Skeletal muscle tissue (tissue), 4 donors: ENCODE data around the gene PIAS2. TPM values are rescaled to one million over a fixed set of nuclear protein-coding genes. Genes with fewer than 3 reads are reported as not detected.

ENCODE experiments used
- H3K27ac ChIP-seq: one replicate; pipeline ENCODE4 v1.7.0; 2013; ENCODE audit warnings: mild to moderate bottlenecking, low read depth, low read length, inconsistent platforms
- H3K27me3 ChIP-seq, 3 donors: one replicate each; pipeline ENCODE4 v1.7.0; 2013; ENCODE audit warnings: low read length in 3 of 3; ENCODE audit not compliant: control insufficient read depth in 3 of 3, insufficient read depth in 3 of 3
- H3K36me3 ChIP-seq, 3 donors: one replicate each; pipeline ENCODE4 v1.7.0; 2013; ENCODE audit warnings: low read length in 3 of 3; ENCODE audit not compliant: control insufficient read depth in 3 of 3, insufficient read depth in 3 of 3
- H3K4me1 ChIP-seq, 3 donors: one replicate each; pipeline ENCODE4 v1.7.0; 2013; ENCODE audit warnings: low read length in 3 of 3, mild to moderate bottlenecking in 3 of 3; ENCODE audit not compliant: control insufficient read depth in 3 of 3, insufficient read depth in 3 of 3
- H3K4me3 ChIP-seq, 3 donors: one replicate each; pipeline ENCODE4 v1.7.0; 2013; ENCODE audit warnings: low read length in 3 of 3
- H3K9ac ChIP-seq, 3 donors: one replicate each; pipeline ENCODE4 v1.7.0; 2013; ENCODE audit warnings: low read length in 3 of 3, mild to moderate bottlenecking in 3 of 3, moderate library complexity in 2 of 3, low read depth in 1 of 3
- H3K9me3 ChIP-seq, 3 donors: one replicate each; pipeline ENCODE4 v1.7.0; 2013; ENCODE audit warnings: low read length in 3 of 3; ENCODE audit not compliant: control insufficient read depth in 3 of 3
- total RNA-seq: library from RNA; depleted of rRNA; stranded (reverse); fragments of >200 nt; gene quantifications from one replicate; pipeline ENCODE4 v1.2.3, GENCODE V29; 2014
- donor health status: Osteomylitis.

Gene PIAS2
- total RNA-seq, 1 donor from 2014 or later: 35.5 TPM

DNA sequence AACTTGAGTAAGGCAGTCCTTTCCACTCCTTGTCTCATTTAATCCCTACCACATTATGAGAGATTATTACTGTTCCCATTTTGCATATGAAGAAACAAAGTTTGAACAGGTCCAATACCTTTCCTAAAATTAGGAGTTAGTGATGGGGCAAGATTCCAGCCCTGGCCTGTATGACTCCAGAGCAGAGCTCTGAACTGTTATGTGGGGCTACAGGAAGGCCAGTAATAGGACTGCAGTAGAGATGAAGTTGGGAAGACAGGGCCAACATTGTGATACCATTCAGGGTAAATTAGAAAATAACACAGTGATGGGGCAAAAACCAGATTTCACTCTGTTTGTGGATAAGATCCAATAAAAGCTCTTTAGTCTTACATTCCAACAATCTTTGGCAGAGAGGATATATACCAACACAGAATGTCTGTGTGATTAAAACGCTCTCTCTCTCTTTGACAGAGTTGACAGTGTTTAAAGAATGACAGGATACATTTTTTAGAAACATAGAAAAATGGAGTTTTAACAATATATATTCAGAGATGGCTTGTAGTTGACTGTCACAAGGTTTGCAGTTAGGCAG lies 22.8 kb upstream of the PIAS2 start:
- Histone ChIP-seq H3K27ac (peak overlapping the region; percentile 89), H3K36me3 (no peaks in the 10 kb centered on the region), H3K4me1 (peaks cover 12 to 19% (median 16%) of the 10 kb centered on the region in 3 donors), H3K9ac (peak overlapping the region in 2 of 3 donors; percentile 28 to 39), H3K27me3 (no peaks in the 10 kb centered on the region), H3K4me3 (no peak overlapping the region), H3K9me3 (no peaks in the 10 kb centered on the region)

DNA sequence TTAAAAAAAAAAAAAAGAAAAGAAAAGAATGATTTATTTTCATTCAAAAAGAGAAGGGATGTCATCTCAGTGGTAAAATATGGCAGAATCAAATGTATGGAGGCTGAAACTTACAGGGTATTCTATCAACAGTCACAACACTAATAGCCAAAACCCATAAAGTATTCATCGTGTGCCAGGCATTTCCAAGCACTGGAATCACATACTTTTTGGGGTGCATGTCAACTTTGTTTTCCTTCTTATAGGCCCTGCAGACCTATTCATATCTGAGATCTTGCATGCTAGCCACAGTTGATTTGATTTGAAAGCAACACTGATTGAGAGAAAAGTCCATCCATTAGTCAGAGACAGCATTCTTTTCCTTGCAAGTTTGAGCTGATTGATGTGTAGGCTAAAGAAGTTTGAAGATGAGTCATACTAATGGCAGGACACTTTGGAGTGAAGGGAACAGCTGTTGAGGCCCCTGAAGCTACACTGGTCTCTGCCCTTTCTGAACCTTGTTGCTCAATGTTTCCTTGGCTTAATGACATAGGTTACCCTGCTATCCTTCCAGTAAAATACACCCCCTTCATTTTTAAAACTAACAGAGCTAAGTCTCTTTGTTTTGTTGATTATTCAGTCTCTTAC lies 22.1 kb upstream of the PIAS2 start:
- Histone ChIP-seq H3K27me3 (no peaks in the 10 kb centered on the region), H3K9ac (peak overlapping the region in 2 of 3 donors; percentile 28 to 39), H3K27ac (peak overlapping the region; percentile 89), H3K36me3 (no peaks in the 10 kb centered on the region), H3K4me1 (peaks cover 12 to 19% (median 16%) of the 10 kb centered on the region in 3 donors), H3K4me3 (no peak overlapping the region), H3K9me3 (no peaks in the 10 kb centered on the region)

DNA sequence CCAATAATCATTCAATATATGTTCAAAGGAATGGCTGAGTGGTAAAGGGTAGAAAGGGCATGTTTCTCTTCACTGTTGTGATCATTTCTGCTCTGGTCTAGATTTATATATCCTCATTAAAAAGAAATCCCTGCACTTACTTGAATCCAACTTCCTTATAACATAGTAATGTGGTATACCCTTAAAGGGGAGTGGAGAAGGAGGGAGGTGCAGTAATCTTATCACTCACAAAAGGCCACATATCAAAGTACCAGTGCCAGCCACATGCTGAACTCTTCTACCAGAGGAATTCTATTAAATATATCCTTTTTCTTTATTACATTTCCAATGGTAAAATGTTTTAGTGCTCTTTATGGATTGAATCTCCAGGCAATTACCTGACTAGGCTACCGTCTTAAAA lies 3.3 kb upstream of the PIAS2 start:
- Histone ChIP-seq H3K4me3 (no peak overlapping the region), H3K4me1 (peaks cover 4 to 11% (median 4%) of the 10 kb centered on the region in 3 donors), H3K27ac (no peak overlapping the region), H3K9me3 (no peaks in the 10 kb centered on the region), H3K9ac (no peak overlapping the region), H3K27me3 (no peaks in the 10 kb centered on the region), H3K36me3 (no peaks in the 10 kb centered on the region)

DNA sequence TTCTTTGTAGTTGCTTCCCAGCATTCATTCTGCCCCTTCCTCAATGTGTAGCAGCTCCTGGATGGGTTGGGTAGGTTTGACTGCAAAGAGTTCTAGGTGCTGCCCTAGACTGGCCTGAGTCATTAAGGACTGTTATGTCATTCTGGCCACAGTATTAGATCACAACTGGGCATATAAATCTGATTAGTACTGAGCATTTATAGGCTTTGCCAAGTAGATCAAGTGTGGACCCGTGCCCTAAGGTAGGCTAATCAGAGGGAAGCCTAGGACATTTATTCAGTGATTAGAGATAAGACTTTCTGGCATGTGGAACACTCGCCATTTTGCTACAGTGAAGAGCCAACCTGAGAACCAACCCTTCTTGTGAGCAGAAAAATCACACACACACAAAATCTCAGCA lies 2.8 kb upstream of the PIAS2 start:
- peaks cover 8 to 14% (median 9%) of the 10 kb centered on the region in 3 donors for H3K4me1 ChIP-seq
- no peak overlapping the region for H3K9ac ChIP-seq
- H3K4me3 ChIP-seq: no peak overlapping the region
- H3K9me3 ChIP-seq: no peaks in the 10 kb centered on the region
- H3K36me3 ChIP-seq: no peaks in the 10 kb centered on the region
- H3K27ac ChIP-seq: no peak overlapping the region
- H3K27me3 ChIP-seq: no peaks in the 10 kb centered on the region

GRCh38 chr18:46917803-46918600 lies 695 bp upstream of the PIAS2 start:
- Histone ChIP-seq H3K4me1 (peaks cover 18 to 25% (median 23%) of the 10 kb centered on the region in 3 donors), H3K9ac (peak overlapping the region; percentile 75 to 94 (median 93)), H3K27ac (peak overlapping the region; percentile 92), H3K36me3 (no peaks in the 10 kb centered on the region), H3K27me3 (no peaks in the 10 kb centered on the region), H3K4me3 (peak overlapping the region; percentile 73 to 92 (median 87)), H3K9me3 (no peaks in the 10 kb centered on the region)

DNA sequence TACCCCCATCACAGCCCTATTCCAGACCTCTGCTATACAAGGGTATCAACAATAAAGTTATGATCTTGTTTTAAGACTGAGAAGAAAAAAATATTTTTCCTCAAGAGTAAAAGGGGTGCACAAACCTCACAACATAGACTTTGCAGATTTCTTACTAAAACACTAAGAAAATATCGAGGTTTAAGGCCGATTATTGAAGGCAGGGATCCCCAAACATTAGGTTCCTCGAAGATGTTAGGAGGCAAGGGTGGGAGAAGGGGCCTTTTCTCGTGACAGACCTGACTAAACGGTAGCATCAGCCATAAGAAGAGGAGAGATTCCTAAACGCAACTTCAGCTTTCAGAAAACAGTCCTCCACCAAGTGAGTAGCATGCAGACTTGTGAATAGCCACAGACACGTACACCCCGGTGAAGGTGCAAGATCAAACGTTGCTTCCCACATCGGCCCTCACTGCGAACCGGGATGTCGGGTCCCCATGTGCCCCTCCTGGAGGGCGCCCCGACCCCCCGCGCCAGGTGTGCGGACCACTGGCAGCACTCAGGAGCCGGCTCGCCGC lies 678 bp downstream of the PIAS2 start:
- Histone ChIP-seq H3K4me3 (peak overlapping the region; percentile 87 to 96 (median 92)), H3K27ac (peak overlapping the region; percentile 92), H3K9me3 (no peaks in the 10 kb centered on the region), H3K9ac (peak overlapping the region; percentile 83 to 94 (median 93)), H3K4me1 (peaks cover 18 to 25% (median 23%) of the 10 kb centered on the region in 3 donors), H3K36me3 (no peaks in the 10 kb centered on the region), H3K27me3 (no peaks in the 10 kb centered on the region)

DNA sequence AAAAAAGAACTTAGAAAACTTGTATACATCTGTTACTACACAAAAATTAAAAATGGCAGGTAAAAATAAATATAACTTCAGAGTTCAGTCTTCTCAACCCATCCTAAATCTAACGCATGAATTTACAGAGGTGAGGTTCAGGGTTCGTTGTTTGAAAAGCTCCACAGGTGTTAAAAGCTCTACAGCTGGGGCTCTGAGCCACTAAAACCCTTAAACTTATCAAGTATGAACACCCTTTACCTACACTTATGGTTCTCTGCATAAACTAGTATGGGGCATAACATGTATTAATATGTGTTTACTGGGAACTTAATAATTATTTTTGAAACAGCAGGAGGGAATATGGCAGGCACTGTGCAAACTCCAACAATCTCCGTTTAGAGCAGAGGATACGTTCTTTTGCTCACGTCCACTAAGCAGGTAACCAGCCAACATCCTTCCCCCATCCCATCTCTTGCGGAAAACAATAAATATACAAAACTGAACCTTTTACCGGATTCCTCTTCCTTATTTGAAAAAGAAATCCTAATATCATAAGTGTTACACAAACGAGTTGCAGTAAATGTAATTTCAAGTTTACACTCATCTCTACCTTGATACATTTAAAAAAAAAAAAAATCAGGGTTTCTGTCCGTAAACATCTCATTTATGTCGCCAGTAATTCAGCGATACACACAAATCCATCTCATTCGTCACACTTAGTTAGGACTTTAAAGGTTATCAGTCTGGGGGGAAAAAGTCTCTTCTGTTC lies 1.3 kb downstream of the PIAS2 start:
- Histone ChIP-seq H3K27me3 (no peaks in the 10 kb centered on the region), H3K9ac (peak overlapping the region; percentile 83 to 94 (median 93)), H3K4me3 (peak overlapping the region; percentile 87 to 96 (median 92)), H3K4me1 (peaks cover 18 to 25% (median 23%) of the 10 kb centered on the region in 3 donors), H3K36me3 (no peaks in the 10 kb centered on the region), H3K9me3 (no peaks in the 10 kb centered on the region), H3K27ac (peak overlapping the region; percentile 92)

- no peaks in the 10 kb centered on the region for H3K36me3 ChIP-seq
- no peak overlapping the region for H3K4me3 ChIP-seq
- H3K27ac ChIP-seq: no peak overlapping the region
Measured at GRCh38 chr18:46910856-46911255, 6.5 kb downstream of the PIAS2 start.

DNA sequence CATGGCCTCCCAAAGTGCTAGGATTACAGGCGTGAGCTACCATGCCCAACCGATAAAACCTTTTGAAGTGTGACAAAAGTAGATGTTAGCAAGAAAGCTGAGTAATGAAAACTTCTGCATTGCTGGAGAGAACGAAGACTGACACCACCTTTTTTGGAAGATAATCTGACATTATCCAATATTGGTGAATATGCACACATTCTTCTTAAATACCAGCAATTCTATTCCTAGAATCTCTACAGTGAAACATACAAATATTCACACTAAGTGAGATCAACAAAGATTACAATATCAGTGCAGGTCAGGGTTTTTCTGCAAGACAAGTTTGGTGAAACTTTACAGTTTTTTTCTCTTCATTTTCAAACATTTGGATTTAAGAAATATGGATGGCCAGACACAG lies 7.8 kb downstream of the PIAS2 start:
- Histone ChIP-seq H3K27me3 (no peaks in the 10 kb centered on the region), H3K27ac (no peak overlapping the region), H3K9ac (no peak overlapping the region), H3K36me3 (no peaks in the 10 kb centered on the region), H3K4me3 (no peak overlapping the region), H3K4me1 (peaks cover 4 to 19% (median 9%) of the 10 kb centered on the region in 3 donors), H3K9me3 (no peaks in the 10 kb centered on the region)

More at GRCh38 chr18:46910856-46911255, 6.5 kb downstream of the PIAS2 start:
- H3K9ac ChIP-seq: no peak overlapping the region
- H3K9me3 ChIP-seq: no peaks in the 10 kb centered on the region
- peaks cover 10 to 26% (median 20%) of the 10 kb centered on the region in 3 donors for H3K4me1 ChIP-seq
- no peaks in the 10 kb centered on the region for H3K27me3 ChIP-seq
